NB4 (cell line): Measurements from ENCODE around the gene TSPAN2.

Experiments used
- CTCF ChIP-seq: IDR thresholded peaks from one replicate; pipeline ENCODE4 v1.5.1; 2012; ENCODE audit warnings: low read depth, low read length
- POLR2A ChIP-seq: IDR thresholded peaks from 2 replicates; pipeline ENCODE4 v1.6.1; 2011; ENCODE audit warnings: mild to moderate bottlenecking; ENCODE audit not compliant: insufficient read length; ENCODE audit errors: extremely low read depth

GRCh38 chr1:115112496-115113375 is 23.4 kb upstream of the TSPAN2 start:
- TF ChIP-seq CTCF (peak; percentile 87), POLR2A (no peak)
